Measurements from ENCODE around the gene NMNAT2. TPM values are rescaled to one million over a fixed set of nuclear protein-coding genes. Genes with fewer than 3 reads are reported as not detected.

Gene NMNAT2
- total RNA-seq, 2 donors from 2014 or later: 0.27 to 1.4 TPM

GRCh38 chr1:183255073-183255472, 163.1 kb downstream of the NMNAT2 start:
- intact Hi-C loops (cut with DNase I): no loop called here
- no peaks in the 10 kb centered on the region for H3K4me1 ChIP-seq
- DNase-seq: no peak
- TF ChIP-seq CTCF (IDR thresholded peaks at IDR 0.05): no peak
- no peak overlapping the region for H3K4me3 ChIP-seq
- H3K9me3 ChIP-seq: no peaks in the 10 kb centered on the region
- no peaks in the 10 kb centered on the region for H3K36me3 ChIP-seq
- H3K27ac ChIP-seq: no peak overlapping the region
- H3K27me3 ChIP-seq: no peaks in the 10 kb centered on the region
- H3K9ac ChIP-seq (ENCODE audit: low read depth in 2 of 2, low read length in 2 of 2): no peak overlapping the region

GRCh38 chr1:183251959-183252450, 166.2 kb downstream of the NMNAT2 start:
- intact Hi-C loops (cut with DNase I): no loop called here
- Histone ChIP-seq H3K4me3 (no peak overlapping the region), H3K9me3 (no peaks in the 10 kb centered on the region), H3K4me1 (no peaks in the 10 kb centered on the region), H3K9ac (ENCODE audit: low read depth in 2 of 2, low read length in 2 of 2) (no peak overlapping the region), H3K27ac (no peak overlapping the region), H3K36me3 (no peaks in the 10 kb centered on the region), H3K27me3 (no peaks in the 10 kb centered on the region)
- TF ChIP-seq CTCF (IDR thresholded peaks at IDR 0.05): no peak
- DNase-seq: no peak

GRCh38 chr1:183251101-183251958, 166.8 kb downstream of the NMNAT2 start:
- no peak overlapping the region for H3K9ac ChIP-seq (ENCODE audit: low read depth in 2 of 2, low read length in 2 of 2)
- H3K27me3 ChIP-seq: no peaks in the 10 kb centered on the region
- H3K9me3 ChIP-seq: no peaks in the 10 kb centered on the region
- no peak for TF ChIP-seq CTCF (IDR thresholded peaks at IDR 0.05)
- H3K4me1 ChIP-seq: no peaks in the 10 kb centered on the region
- intact Hi-C loops (cut with DNase I): no loop called here
- no peak for DNase-seq
- no peak overlapping the region for H3K4me3 ChIP-seq
- no peak overlapping the region for H3K27ac ChIP-seq
- H3K36me3 ChIP-seq: no peaks in the 10 kb centered on the region

GRCh38 chr1:183249941-183250452, 168.2 kb downstream of the NMNAT2 start:
- Histone ChIP-seq H3K9me3 (no peaks in the 10 kb centered on the region), H3K27ac (no peak overlapping the region), H3K36me3 (no peaks in the 10 kb centered on the region), H3K27me3 (no peaks in the 10 kb centered on the region), H3K4me1 (no peaks in the 10 kb centered on the region), H3K4me3 (no peak overlapping the region), H3K9ac (ENCODE audit: low read depth in 2 of 2, low read length in 2 of 2) (no peak overlapping the region)
- intact Hi-C loops (cut with DNase I): no loop called here
- DNase-seq: no peak
- TF ChIP-seq CTCF (IDR thresholded peaks at IDR 0.05): no peak

GRCh38 chr1:183248989-183249691, 169.0 kb downstream of the NMNAT2 start:
- no peak for TF ChIP-seq CTCF (IDR thresholded peaks at IDR 0.05)
- no peaks in the 10 kb centered on the region for H3K4me1 ChIP-seq
- no peaks in the 10 kb centered on the region for H3K27me3 ChIP-seq
- intact Hi-C loops (cut with DNase I): no loop called here
- no peak overlapping the region for H3K4me3 ChIP-seq
- no peak overlapping the region for H3K27ac ChIP-seq
- no peak for DNase-seq
- no peak overlapping the region for H3K9ac ChIP-seq (ENCODE audit: low read depth in 2 of 2, low read length in 2 of 2)
- no peaks in the 10 kb centered on the region for H3K36me3 ChIP-seq
- H3K9me3 ChIP-seq: no peaks in the 10 kb centered on the region

All from colonic mucosa (tissue), 4 donors.